ENCODE measurements around the gene IMPA2. TPM values are rescaled to one million over a fixed set of nuclear protein-coding genes. Genes with fewer than 3 reads are reported as not detected.

IMPA2 gene
- total RNA-seq, 2 experiments from 2014 or later: 17.7 to 20.8 TPM

GRCh38 chr18:12053289-12053688, 72.0 kb downstream of the IMPA2 start:
- peaks cover 2% of the 10 kb centered on the region for H3K27me3 Mint-ChIP-seq
- ATAC-seq (no peak), DNase-seq (no peak)
- no peak for TF ChIP-seq CTCF (IDR thresholded peaks at IDR 0.05)
- H3K27ac Mint-ChIP-seq: no peak overlapping the region
- no peaks in the 10 kb centered on the region for H3K9me3 Mint-ChIP-seq
- intact Hi-C loops (cut with micrococcal nuclease): no loop called here
- ChIA-PET POLR2A (no interaction called here), CTCF (no interaction called here)
- H3K4me3 Mint-ChIP-seq: no peak overlapping the region
- H3K36me3 Mint-ChIP-seq (ENCODE audit: low read depth): no peaks in the 10 kb centered on the region
- peaks cover 3% of the 10 kb centered on the region for H3K4me1 Mint-ChIP-seq (ENCODE audit: low read depth)

- no peaks in the 10 kb centered on the region for H3K36me3 Mint-ChIP-seq (ENCODE audit: low read depth)
- intact Hi-C loops (cut with micrococcal nuclease): no loop called here
- H3K4me1 Mint-ChIP-seq (ENCODE audit: low read depth): no peaks in the 10 kb centered on the region
- peaks cover 2% of the 10 kb centered on the region for H3K27me3 Mint-ChIP-seq
- CTCF ChIA-PET: no interaction called here
- no peak for ATAC-seq
- no peak for DNase-seq
- no peak overlapping the region for H3K4me3 Mint-ChIP-seq
- no peak for TF ChIP-seq CTCF (IDR thresholded peaks at IDR 0.05)
- POLR2A ChIA-PET: no interaction called here
- H3K9me3 Mint-ChIP-seq: no peaks in the 10 kb centered on the region
- no peak overlapping the region for H3K27ac Mint-ChIP-seq
Measured at GRCh38 chr18:12056034-12056883, 75.0 kb downstream of the IMPA2 start.

GRCh38 chr18:12056884-12057402, 75.6 kb downstream of the IMPA2 start:
- no peak overlapping the region for H3K4me3 Mint-ChIP-seq

GRCh38 chr18:12057419-12058039, 76.2 kb downstream of the IMPA2 start:
- ChIA-PET POLR2A (no interaction called here), CTCF (interaction anchor here (1.0 to 1.3 kb wide), 2 partner anchors 8 to 14 kb away, joined by 3 read pairs; no protein-coding TSS in a partner anchor)
- ATAC-seq (no peak), DNase-seq (no peak)
- intact Hi-C loops (cut with micrococcal nuclease): no loop called here
- Mint-ChIP-seq H3K4me1 (ENCODE audit: low read depth) (no peaks in the 10 kb centered on the region), H3K27me3 (peaks cover 2% of the 10 kb centered on the region), H3K36me3 (ENCODE audit: low read depth) (no peaks in the 10 kb centered on the region), H3K9me3 (no peaks in the 10 kb centered on the region), H3K4me3 (no peak overlapping the region), H3K27ac (no peak overlapping the region)
- TF ChIP-seq CTCF (IDR thresholded peaks at IDR 0.05): no peak

More at GRCh38 chr18:12056884-12057402, 75.6 kb downstream of the IMPA2 start:
- CTCF ChIA-PET: interaction anchor here (1.0 to 1.3 kb wide), 2 partner anchors 8 to 13 kb away, joined by 3 read pairs; no protein-coding TSS in a partner anchor
- DNase-seq (no peak), ATAC-seq (no peak)
- POLR2A ChIA-PET: no interaction called here
- Mint-ChIP-seq H3K36me3 (ENCODE audit: low read depth) (no peaks in the 10 kb centered on the region), H3K27me3 (peaks cover 2% of the 10 kb centered on the region), H3K4me1 (ENCODE audit: low read depth) (no peaks in the 10 kb centered on the region), H3K27ac (no peak overlapping the region), H3K9me3 (no peaks in the 10 kb centered on the region)
- TF ChIP-seq CTCF (IDR thresholded peaks at IDR 0.05): no peak
- intact Hi-C loops (cut with micrococcal nuclease): no loop called here

Measured in activated CD8-positive, alpha-beta T cell treated with anti-CD3 and anti-CD28 coated beads for 36 hours (primary cell).